GM18868 (cell line): ENCODE data around the gene RPS6KA3.

Experiments used
- ATAC-seq: cut with Tn5 transposase; IDR thresholded peaks from one replicate; pipeline ENCODE4 v1.9.1; 2021; ENCODE audit warnings: mild to moderate bottlenecking, moderate library complexity; ENCODE audit not compliant: unreplicated experiment

Gene RPS6KA3

GRCh38 chrX:20149326-20149725, 117.4 kb downstream of the RPS6KA3 start:
- ATAC-seq, result no peak

- ATAC-seq, result no peak
These were observed 119.1 kb downstream of the RPS6KA3 start for GRCh38 chrX:20147561-20147960.

- no peak for ATAC-seq
These were observed 122.2 kb downstream of the RPS6KA3 start for GRCh38 chrX:20144491-20144890.

GRCh38 chrX:20143561-20143960, 123.1 kb downstream of the RPS6KA3 start:
- ATAC-seq, result no peak

GRCh38 chrX:20143111-20143510, 123.6 kb downstream of the RPS6KA3 start:
- no peak for ATAC-seq

GRCh38 chrX:20141281-20142220, 125.2 kb downstream of the RPS6KA3 start, which contains the start of gene EIF1AX:
Gene EIF1AX, minus strand, starts transcription at chrX:20141838. Its CDS starts 198 bp downstream, at chrX:20141640.
- peak; percentile 99 for ATAC-seq

GRCh38 chrX:20140420-20140819, 126.3 kb downstream of the RPS6KA3 start:
- ATAC-seq, result no peak

- no peak for ATAC-seq
These were observed 126.7 kb downstream of the RPS6KA3 start for GRCh38 chrX:20139966-20140365.

GRCh38 chrX:20135944-20136343, 130.8 kb downstream of the RPS6KA3 start:
- ATAC-seq, result no peak

- ATAC-seq, result no peak
These were observed 134.0 kb downstream of the RPS6KA3 start for GRCh38 chrX:20132666-20133065.

- no peak for ATAC-seq
These were observed 136.4 kb downstream of the RPS6KA3 start for GRCh38 chrX:20130357-20130756.

GRCh38 chrX:20129547-20129946, 137.2 kb downstream of the RPS6KA3 start:
- no peak for ATAC-seq

GRCh38 chrX:20128670-20129069, 138.0 kb downstream of the RPS6KA3 start:
- ATAC-seq, result no peak

- ATAC-seq, result peak; percentile 64
These were observed 139.3 kb downstream of the RPS6KA3 start for GRCh38 chrX:20127440-20127839.

- ATAC-seq, result peak; percentile 73
These were observed 139.9 kb downstream of the RPS6KA3 start for GRCh38 chrX:20126833-20127232.

- ATAC-seq, result no peak
These were observed 141.7 kb downstream of the RPS6KA3 start for GRCh38 chrX:20124964-20125363.

GRCh38 chrX:20118065-20118824, 148.5 kb downstream of the RPS6KA3 start:
- no peak for ATAC-seq

GRCh38 chrX:20116577-20117240, 150.0 kb downstream of the RPS6KA3 start, which contains the start of gene MAP7D2:
Gene MAP7D2, minus strand, starts transcription at chrX:20116907. Its CDS starts 28 bp downstream, at chrX:20116879.
- no peak for ATAC-seq

GRCh38 chrX:20116087-20116576, 150.6 kb downstream of the RPS6KA3 start:
- no peak for ATAC-seq

- no peak for ATAC-seq
These were observed 154.5 kb downstream of the RPS6KA3 start for GRCh38 chrX:20112022-20112774.
